ENCODE measurements around the gene ENOX2. TPM values are rescaled to one million over a fixed set of nuclear protein-coding genes. Genes with fewer than 3 reads are reported as not detected.
A peak's percentile ranks its signal among the peaks of the same experiment; 100 is the strongest.
"Not testable (repeated sequence)": the region's sequence is repeated elsewhere in the genome, so short reads cannot be mapped to it uniquely, and the experiment has no call there.

ENOX2 gene
- total RNA-seq, result 10 to 100 TPM; 10.8 to 14.7 TPM
- polyA plus RNA-seq, result 19.2 TPM

- Mint-ChIP-seq H3K36me3 (peaks cover 0 to 12% (median 0%) of the 10 kb centered on the region in 3 donors), H3K4me3 (no peak within 1 kb of the TSS), H3K9me3 (no peaks in the 10 kb centered on the region), H3K27ac (peak within 1 kb of the TSS in 7 of 8 donors; percentile 15 to 90 (median 61)), H3K4me1 (peaks cover 7 to 9% (median 9%) of the 10 kb centered on the region in 3 donors), H3K27me3 (peaks cover 0 to 8% of the 10 kb centered on the region in 2 donors)
- H3K4me1 ChIP-seq (ENCODE audit: insufficient read depth, low read length), result peaks cover 5% of the 10 kb centered on the region
- no peaks in the 10 kb centered on the region for H3K27me3 ChIP-seq (ENCODE audit: insufficient read depth, low read length, poor library complexity, severe bottlenecking)
- H3K27ac ChIP-seq (ENCODE audit: low read depth, low read length), result peak within 1 kb of the TSS; percentile 79
- no peaks in the 10 kb centered on the region for H3K36me3 ChIP-seq (ENCODE audit: insufficient read depth, low read length)
- peak; percentile 65 to 89 (median 84) for DNase-seq
- H3K9me3 ChIP-seq (ENCODE audit: low read length), result no peaks in the 10 kb centered on the region
- H3K4me3 ChIP-seq (ENCODE audit: low read length), result peak within 1 kb of the TSS; percentile 77
- CTCF ChIA-PET, result interaction anchor here (0.7 kb wide), 1 partner anchor 14 kb away, joined by 3 read pairs; no protein-coding TSS in a partner anchor
- POLR2A ChIA-PET, result interaction anchor here (0.6 to 0.7 kb wide), 2 partner anchors 635 to 1502 kb away, joined by 3 read pairs; no protein-coding TSS in a partner anchor
Observed at GRCh38 chrX:130902783-130903613, at the start of gene ENOX2. TSS of gene ENOX2 (minus strand) at chrX:130903209. CDS start at chrX:130703216, 199,993 bp downstream.

GRCh38 chrX:130952266-130953043 lies 49.4 kb upstream of the ENOX2 start:
- CTCF ChIA-PET, result interaction anchor here (0.8 kb wide), 1 partner anchor 23 kb away, joined by 3 read pairs; no protein-coding TSS in a partner anchor
- Histone ChIP-seq H3K36me3 (ENCODE audit: insufficient read depth, low read length) (no peaks in the 10 kb centered on the region), H3K27ac (ENCODE audit: low read depth, low read length) (no peak overlapping the region), H3K4me3 (ENCODE audit: low read length) (no peak overlapping the region), H3K27me3 (ENCODE audit: insufficient read depth, low read length, poor library complexity, severe bottlenecking) (no peaks in the 10 kb centered on the region), H3K9me3 (ENCODE audit: low read length) (no peaks in the 10 kb centered on the region), H3K4me1 (ENCODE audit: insufficient read depth, low read length) (no peaks in the 10 kb centered on the region)
- Mint-ChIP-seq H3K4me1 (no peaks in the 10 kb centered on the region), H3K9me3 (peaks cover 3 to 5% (median 3%) of the 10 kb centered on the region in 5 donors), H3K4me3 (no peak overlapping the region), H3K27ac (peak overlapping the region in 1 of 8 donors; percentile 47), H3K36me3 (no peaks in the 10 kb centered on the region), H3K27me3 (peaks cover 16 to 17% of the 10 kb centered on the region in 2 donors)
- POLR2A ChIA-PET, result no interaction called here
- no peak for DNase-seq

- CTCF ChIA-PET, result no interaction called here
- Mint-ChIP-seq H3K27me3 (peaks cover 15 to 27% of the 10 kb centered on the region in 2 donors), H3K4me3 (no peak overlapping the region), H3K4me1 (no peaks in the 10 kb centered on the region), H3K27ac (no peak overlapping the region), H3K36me3 (no peaks in the 10 kb centered on the region), H3K9me3 (peaks cover 6 to 10% (median 8%) of the 10 kb centered on the region in 5 donors)
- POLR2A ChIA-PET, result no interaction called here
- Histone ChIP-seq H3K36me3 (ENCODE audit: insufficient read depth, low read length) (no peaks in the 10 kb centered on the region), H3K27me3 (ENCODE audit: insufficient read depth, low read length, poor library complexity, severe bottlenecking) (no peaks in the 10 kb centered on the region), H3K27ac (ENCODE audit: low read depth, low read length) (no peak overlapping the region), H3K4me3 (ENCODE audit: low read length) (no peak overlapping the region), H3K4me1 (ENCODE audit: insufficient read depth, low read length) (no peaks in the 10 kb centered on the region), H3K9me3 (ENCODE audit: low read length) (no peaks in the 10 kb centered on the region)
- no peak for DNase-seq
Observed at GRCh38 chrX:130944230-130944629, 41.2 kb upstream of the ENOX2 start.

GRCh38 chrX:130937101-130937500 lies 34.1 kb upstream of the ENOX2 start:
- H3K27me3 Mint-ChIP-seq, result peaks cover 0 to 3% of the 10 kb centered on the region in 2 donors
- H3K4me3 ChIP-seq (ENCODE audit: low read length), result no peak overlapping the region
- no peaks in the 10 kb centered on the region for H3K4me1 ChIP-seq (ENCODE audit: insufficient read depth, low read length)
- H3K36me3 Mint-ChIP-seq, result no peaks in the 10 kb centered on the region
- no peak for DNase-seq
- H3K9me3 ChIP-seq (ENCODE audit: low read length), result no peaks in the 10 kb centered on the region
- no peaks in the 10 kb centered on the region for H3K4me1 Mint-ChIP-seq
- CTCF ChIA-PET, result no interaction called here
- POLR2A ChIA-PET, result no interaction called here
- no peaks in the 10 kb centered on the region for H3K27me3 ChIP-seq (ENCODE audit: insufficient read depth, low read length, poor library complexity, severe bottlenecking)
- H3K9me3 Mint-ChIP-seq, result no peaks in the 10 kb centered on the region
- H3K4me3 Mint-ChIP-seq, result no peak overlapping the region
- no peak overlapping the region for H3K27ac Mint-ChIP-seq
- H3K27ac ChIP-seq (ENCODE audit: low read depth, low read length), result no peak overlapping the region
- H3K36me3 ChIP-seq (ENCODE audit: insufficient read depth, low read length), result no peaks in the 10 kb centered on the region

GRCh38 chrX:130933358-130933757 lies 30.3 kb upstream of the ENOX2 start:
- Histone ChIP-seq H3K27ac (ENCODE audit: low read depth, low read length) (no peak overlapping the region), H3K4me1 (ENCODE audit: insufficient read depth, low read length) (no peaks in the 10 kb centered on the region), H3K36me3 (ENCODE audit: insufficient read depth, low read length) (no peaks in the 10 kb centered on the region), H3K9me3 (ENCODE audit: low read length) (no peaks in the 10 kb centered on the region), H3K4me3 (ENCODE audit: low read length) (no peak overlapping the region), H3K27me3 (ENCODE audit: insufficient read depth, low read length, poor library complexity, severe bottlenecking) (no peaks in the 10 kb centered on the region)
- H3K4me1 Mint-ChIP-seq, result no peaks in the 10 kb centered on the region
- no peaks in the 10 kb centered on the region for H3K9me3 Mint-ChIP-seq
- no peak overlapping the region for H3K27ac Mint-ChIP-seq
- ChIA-PET POLR2A (no interaction called here), CTCF (no interaction called here)
- DNase-seq, result no peak
- H3K27me3 Mint-ChIP-seq, result peaks cover 2 to 8% of the 10 kb centered on the region in 2 donors
- H3K4me3 Mint-ChIP-seq, result no peak overlapping the region
- H3K36me3 Mint-ChIP-seq, result no peaks in the 10 kb centered on the region

- H3K27me3 Mint-ChIP-seq; DNase-seq; H3K27me3 ChIP-seq (ENCODE audit: insufficient read depth, low read length, poor library complexity, severe bottlenecking); H3K4me1 Mint-ChIP-seq; H3K27ac ChIP-seq (ENCODE audit: low read depth, low read length); H3K9me3 Mint-ChIP-seq; CTCF ChIA-PET; H3K27ac Mint-ChIP-seq; H3K4me3 Mint-ChIP-seq; H3K36me3 ChIP-seq (ENCODE audit: insufficient read depth, low read length); H3K36me3 Mint-ChIP-seq; H3K4me3 ChIP-seq (ENCODE audit: low read length); H3K9me3 ChIP-seq (ENCODE audit: low read length); H3K4me1 ChIP-seq (ENCODE audit: insufficient read depth, low read length); POLR2A ChIA-PET: not testable (repeated sequence)
Observed at GRCh38 chrX:130920405-130920804, 17.4 kb upstream of the ENOX2 start.

GRCh38 chrX:130919676-130920075 lies 16.7 kb upstream of the ENOX2 start:
- H3K27me3 ChIP-seq (ENCODE audit: insufficient read depth, low read length, poor library complexity, severe bottlenecking); H3K9me3 ChIP-seq (ENCODE audit: low read length); H3K27me3 Mint-ChIP-seq; CTCF ChIA-PET; H3K9me3 Mint-ChIP-seq; H3K4me3 ChIP-seq (ENCODE audit: low read length); DNase-seq; H3K27ac ChIP-seq (ENCODE audit: low read depth, low read length); H3K4me3 Mint-ChIP-seq; H3K36me3 Mint-ChIP-seq; H3K27ac Mint-ChIP-seq; H3K4me1 Mint-ChIP-seq; POLR2A ChIA-PET; H3K4me1 ChIP-seq (ENCODE audit: insufficient read depth, low read length); H3K36me3 ChIP-seq (ENCODE audit: insufficient read depth, low read length): not testable (repeated sequence)

GRCh38 chrX:130918498-130918897 lies 15.5 kb upstream of the ENOX2 start:
- POLR2A ChIA-PET; H3K4me3 ChIP-seq (ENCODE audit: low read length); H3K4me1 ChIP-seq (ENCODE audit: insufficient read depth, low read length): not testable (repeated sequence)

More at GRCh38 chrX:130918498-130918897, 15.5 kb upstream of the ENOX2 start:
- H3K4me3 Mint-ChIP-seq; H3K27me3 Mint-ChIP-seq; H3K9me3 Mint-ChIP-seq; H3K4me1 Mint-ChIP-seq; DNase-seq; H3K27ac Mint-ChIP-seq; H3K27ac ChIP-seq (ENCODE audit: low read depth, low read length); H3K9me3 ChIP-seq (ENCODE audit: low read length); CTCF ChIA-PET; H3K36me3 ChIP-seq (ENCODE audit: insufficient read depth, low read length); H3K36me3 Mint-ChIP-seq; H3K27me3 ChIP-seq (ENCODE audit: insufficient read depth, low read length, poor library complexity, severe bottlenecking): not testable (repeated sequence)
